VCaP (cell line): ENCODE measurements around the gene APBB1.

Experiments used
- H3K27ac ChIP-seq: fragments of 450-650 bp; 2 replicates; pipeline ENCODE4 v1.5.1; 2017
- CTCF ChIP-seq: fragments of 450-650 bp; conservative IDR thresholded peaks from 2 replicates; pipeline ENCODE4 v1.5.1; 2017; ENCODE audit warnings: mild to moderate bottlenecking, moderate library complexity

Gene APBB1

DNA sequence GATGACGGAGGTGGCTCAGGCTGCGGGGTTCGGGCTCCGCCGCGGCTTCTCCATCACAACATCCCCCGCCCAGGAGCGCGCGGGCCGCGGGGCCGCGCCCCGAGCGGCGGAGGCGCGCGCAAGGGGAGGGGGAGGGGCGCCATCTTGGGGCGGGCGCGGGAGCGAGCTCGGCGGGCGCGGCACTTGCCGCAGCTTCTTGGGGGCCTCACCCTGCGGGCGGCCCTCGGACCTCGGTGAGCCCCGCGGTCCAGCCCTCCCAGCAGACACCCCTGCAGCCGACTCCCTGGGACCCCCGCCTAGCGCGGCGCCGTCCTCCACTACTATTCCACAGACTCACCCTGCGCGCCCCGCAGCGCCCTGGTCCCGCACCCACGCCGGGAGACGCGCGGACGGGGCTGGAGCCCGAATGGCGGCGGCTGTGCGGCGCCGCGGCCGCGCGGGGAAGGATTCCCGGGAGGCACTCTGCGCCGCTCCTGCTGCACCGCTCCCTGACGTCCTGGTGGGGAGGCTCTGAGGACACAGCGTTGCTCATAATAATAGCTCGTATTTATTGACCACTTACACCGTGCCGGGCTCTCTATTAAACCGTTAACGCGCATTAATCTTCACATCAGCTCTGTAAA is at the start of gene APBB1:
TSS of gene APBB1 (minus strand) at position 86 of the 623 bp plus-strand sequence. CDS start 7,747 bp downstream, outside the sequence.
- peak; percentile 34 for TF ChIP-seq CTCF
- peak within 1 kb of the TSS; percentile 77 for H3K27ac ChIP-seq

DNA sequence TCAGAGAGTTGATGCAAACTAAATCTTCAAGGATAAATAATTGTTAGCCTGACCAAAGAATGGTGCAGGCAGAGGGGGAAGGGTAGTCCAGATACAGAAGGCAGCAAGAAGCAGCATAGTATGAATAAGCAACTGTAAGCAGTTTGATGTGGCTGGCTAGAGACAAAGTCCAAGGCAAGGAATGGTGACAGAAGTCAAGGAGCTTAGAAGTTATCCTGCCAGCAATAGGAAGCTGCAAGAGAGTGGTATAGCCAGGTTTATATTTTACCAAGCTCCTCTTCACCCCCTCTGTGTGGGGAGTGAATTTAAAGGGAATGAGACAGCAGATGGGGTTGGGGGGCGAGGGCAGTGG is 40.2 kb upstream of the APBB1 start:
- H3K27ac ChIP-seq: no peak overlapping the region
- no peak for TF ChIP-seq CTCF

DNA sequence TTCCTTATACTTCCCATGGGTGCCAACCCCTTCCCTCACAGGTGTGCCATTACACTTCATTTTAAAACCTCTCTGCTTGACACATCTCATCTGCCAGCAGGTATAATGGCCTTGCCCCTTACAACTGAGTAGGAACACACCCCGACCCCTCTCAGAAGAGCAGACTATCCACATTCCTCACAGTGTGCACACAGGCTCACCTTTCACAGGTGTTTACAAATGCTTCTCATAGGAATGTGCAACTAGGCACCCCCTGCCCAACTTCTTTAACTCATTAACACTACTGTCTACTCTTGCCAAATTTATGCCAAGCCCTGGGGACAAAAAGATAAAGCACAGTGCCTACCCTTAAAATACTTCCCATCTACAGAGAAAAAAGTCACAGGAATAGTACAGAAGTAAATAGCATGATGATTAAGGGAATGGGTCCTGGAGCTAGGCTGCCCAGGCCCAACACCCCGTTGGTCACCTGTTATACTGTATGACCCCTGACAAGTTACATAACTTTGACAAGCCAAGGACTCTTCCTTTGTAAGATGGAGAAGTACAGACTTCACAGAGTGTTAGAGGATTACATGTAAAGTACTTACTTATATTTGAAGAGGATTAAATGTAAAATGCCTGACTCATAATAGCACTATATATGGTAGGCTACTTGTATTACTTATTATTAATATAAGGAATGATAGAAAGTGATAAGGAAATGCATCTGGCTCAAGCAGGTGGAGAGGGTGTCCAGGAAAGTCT is 39.6 kb upstream of the APBB1 start:
- H3K27ac ChIP-seq: no peak overlapping the region
- TF ChIP-seq CTCF: no peak

GRCh38 chr11:6457581-6458320 is 38.9 kb upstream of the APBB1 start:
- H3K27ac ChIP-seq: no peak overlapping the region
- no peak for TF ChIP-seq CTCF

- no peak overlapping the region for H3K27ac ChIP-seq
- TF ChIP-seq CTCF: no peak
Measured at GRCh38 chr11:6456361-6457073, 37.6 kb upstream of the APBB1 start.

- TF ChIP-seq CTCF: no peak
- no peak overlapping the region for H3K27ac ChIP-seq
Measured at GRCh38 chr11:6455070-6455469, 36.2 kb upstream of the APBB1 start.

DNA sequence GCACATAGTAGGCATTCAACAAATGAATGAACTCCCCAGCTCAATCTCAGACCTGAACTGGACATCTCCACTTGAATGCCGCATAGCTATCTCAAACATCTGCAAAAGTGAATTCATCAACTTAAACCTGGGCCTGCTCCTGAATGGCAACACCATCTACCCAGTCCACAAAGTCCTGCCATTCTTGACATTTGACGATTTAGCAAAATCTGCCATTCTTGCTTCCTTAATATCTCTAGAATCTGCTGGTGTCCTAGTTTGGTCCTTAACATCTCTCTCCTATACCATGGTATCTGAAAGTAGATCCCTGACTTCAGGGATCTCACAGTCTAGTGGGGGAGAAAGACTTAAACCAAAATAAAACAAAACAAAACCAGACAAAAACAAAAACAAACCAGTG is 34.3 kb upstream of the APBB1 start:
- H3K27ac ChIP-seq: no peak overlapping the region
- no peak for TF ChIP-seq CTCF
